ENCODE data around the gene DSE. TPM values are rescaled to one million over a fixed set of nuclear protein-coding genes. Genes with fewer than 3 reads are reported as not detected.

Gene DSE
- polyA plus RNA-seq, 1 experiment, result 109 TPM

- ChIA-PET CTCF (interaction anchor here (0.9 kb wide), 1 partner anchor 146 kb away, joined by 3 read pairs; no protein-coding TSS in a partner anchor), POLR2A (no interaction called here)
- no peak overlapping the region for H3K4me3 ChIP-seq (ENCODE audit: low read depth, low read length)
- no peak for TF ChIP-seq CTCF (IDR thresholded peaks at IDR 0.05; ENCODE audit: insufficient read depth, low read depth, low read length)
- DNase-seq (ENCODE audit: low read depth), result no peak
- H3K36me3 ChIP-seq (ENCODE audit: control insufficient read depth, insufficient read depth, low read length), result peaks cover 8% of the 10 kb centered on the region; the same call in 1 of the 2 replicates
- H3K27me3 ChIP-seq (ENCODE audit: control insufficient read depth, insufficient read depth, low read length), result no peaks in the 10 kb centered on the region
Observed at GRCh38 chr6:116434056-116434725, 63.4 kb downstream of the DSE start.

GRCh38 chr6:116436586-116436985, 65.8 kb downstream of the DSE start:
- H3K36me3 ChIP-seq (ENCODE audit: control insufficient read depth, insufficient read depth, low read length), result peaks cover 8% of the 10 kb centered on the region; the same call in 1 of the 2 replicates
- H3K27me3 ChIP-seq (ENCODE audit: control insufficient read depth, insufficient read depth, low read length), result no peaks in the 10 kb centered on the region
- no peak for DNase-seq (ENCODE audit: low read depth)
- ChIA-PET POLR2A (no interaction called here), CTCF (interaction anchor here (0.7 kb wide), 1 partner anchor 149 kb away, joined by 3 read pairs; no protein-coding TSS in a partner anchor)
- TF ChIP-seq CTCF (IDR thresholded peaks at IDR 0.05; ENCODE audit: insufficient read depth, low read depth, low read length), result no peak
- H3K4me3 ChIP-seq (ENCODE audit: low read depth, low read length), result no peak overlapping the region

GRCh38 chr6:116437656-116438055, 66.9 kb downstream of the DSE start:
- DNase-seq (ENCODE audit: low read depth), result no peak
- ChIA-PET POLR2A (no interaction called here), CTCF (no interaction called here)
- H3K36me3 ChIP-seq (ENCODE audit: control insufficient read depth, insufficient read depth, low read length), result peaks cover 8% of the 10 kb centered on the region; the same call in 1 of the 2 replicates
- no peak overlapping the region for H3K4me3 ChIP-seq (ENCODE audit: low read depth, low read length)
- TF ChIP-seq CTCF (IDR thresholded peaks at IDR 0.05; ENCODE audit: insufficient read depth, low read depth, low read length), result no peak
- no peaks in the 10 kb centered on the region for H3K27me3 ChIP-seq (ENCODE audit: control insufficient read depth, insufficient read depth, low read length)

- H3K27me3 ChIP-seq (ENCODE audit: control insufficient read depth, insufficient read depth, low read length), result no peaks in the 10 kb centered on the region
- H3K36me3 ChIP-seq (ENCODE audit: control insufficient read depth, insufficient read depth, low read length), result peaks cover 6% of the 10 kb centered on the region; the same call in 1 of the 2 replicates
- ChIA-PET POLR2A (interaction anchor here (0.7 kb wide), 1 partner anchor 14 kb away, joined by 10 read pairs; no protein-coding TSS in a partner anchor), CTCF (interaction anchor here (0.6 kb wide), 1 partner anchor 149 kb away, joined by 3 read pairs; no protein-coding TSS in a partner anchor)
- TF ChIP-seq CTCF (IDR thresholded peaks at IDR 0.05; ENCODE audit: insufficient read depth, low read depth, low read length), result no peak
- no peak overlapping the region for H3K4me3 ChIP-seq (ENCODE audit: low read depth, low read length)
- no peak for DNase-seq (ENCODE audit: low read depth)
Observed at GRCh38 chr6:116438590-116439448, 68.1 kb downstream of the DSE start.
